ENCODE results near the gene PBX1. TPM values are rescaled to one million over a fixed set of nuclear protein-coding genes. Genes with fewer than 3 reads are reported as not detected.

PBX1 gene
- total RNA-seq, 1 experiment from 2014 or later = 9.8 TPM

DNA sequence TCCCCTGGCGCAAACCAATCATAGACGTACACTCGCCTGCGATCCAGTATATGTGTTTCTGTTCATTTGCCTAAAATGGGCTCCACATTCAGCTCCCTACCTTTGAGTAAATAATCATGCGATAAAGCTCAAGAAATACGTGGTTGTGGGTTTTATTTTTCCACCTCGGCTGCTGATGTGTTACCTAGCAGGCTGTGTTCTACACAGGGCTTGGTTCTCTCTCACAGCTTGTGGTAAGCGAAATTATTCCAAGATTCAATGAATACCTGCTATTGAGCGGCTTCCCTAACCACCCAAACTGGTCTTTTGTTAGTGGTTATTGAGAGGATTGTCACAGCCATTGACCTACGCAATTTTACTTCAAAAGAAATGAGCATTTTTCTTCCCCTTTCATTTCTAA lies 180.2 kb downstream of the PBX1 start:
- Histone ChIP-seq H3F3A (ENCODE audit: low read length, unreplicated experiment) (peaks cover 5% of the 10 kb centered on the region), H3K4me2 (ENCODE audit: low read length) (no peak overlapping the region), H3K4me1 (ENCODE audit: insufficient read depth, low read length) (peaks cover 25% of the 10 kb centered on the region), H4K20me1 (ENCODE audit: low read length) (no peaks in the 10 kb centered on the region), H3K9me2 (replicated peaks; ENCODE audit: low read length) (no peaks in the 10 kb centered on the region), H3K27me3 (ENCODE audit: low read length) (no peaks in the 10 kb centered on the region), H3K4me3 (ENCODE audit: low read length) (no peak overlapping the region), H3K36me3 (ENCODE audit: low read depth, low read length) (no peaks in the 10 kb centered on the region), H3K9ac (ENCODE audit: low read length) (no peak overlapping the region), H2AFZ (ENCODE audit: low read length) (no peak overlapping the region), H3K9me3 (ENCODE audit: low read length) (no peaks in the 10 kb centered on the region), H3K79me2 (ENCODE audit: low read length) (no peaks in the 10 kb centered on the region), H3K27ac (ENCODE audit: low read length) (no peak overlapping the region)
- intact Hi-C loops (cut with micrococcal nuclease) = loop anchor here (10.0 kb wide), 1 partner anchor 64 kb away; no protein-coding TSS in a partner anchor
- ChIA-PET CTCF (no interaction called here), POLR2A (ENCODE audit: unreplicated experiment) (no interaction called here)
- ATAC-seq = no peak
- TF ChIP-seq CTCF (conservative IDR thresholded peaks at IDR 0.05; ENCODE audit: low read depth, low read length) (no peak), EZH2phosphoT487 (IDR thresholded peaks at IDR 0.05; ENCODE audit: borderline replicate concordance, low read length) (no peak), EZH2 (IDR thresholded peaks at IDR 0.05; ENCODE audit: low read length, unreplicated experiment) (no peak)
- no peak for DNase-seq
- BruUV-seq (replicated peaks) = no TSS peak

DNA sequence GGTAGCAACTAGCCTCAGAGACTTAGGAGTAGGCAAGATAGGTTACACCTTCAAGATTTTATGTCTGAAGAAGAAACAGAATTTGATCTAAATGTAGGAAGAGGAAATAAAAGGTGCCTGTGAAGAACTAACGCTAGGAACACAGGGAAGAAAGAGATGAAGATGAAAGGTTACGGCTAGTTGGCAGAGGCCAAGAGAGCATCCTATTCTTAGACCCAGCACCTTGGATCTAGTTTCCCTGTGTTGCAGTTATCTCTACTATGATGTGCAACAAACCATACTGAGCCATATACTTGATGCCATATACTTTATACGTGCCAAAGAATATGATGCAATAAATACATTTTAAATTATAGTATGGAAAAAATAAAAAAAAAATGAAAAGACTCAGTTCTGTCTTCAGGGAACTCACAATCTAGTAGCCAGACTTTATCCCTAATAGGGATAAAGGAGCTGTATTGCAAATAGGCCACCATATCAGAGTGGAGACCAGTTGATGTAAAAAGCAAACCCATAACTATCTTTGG lies 181.1 kb downstream of the PBX1 start:
- Histone ChIP-seq H3K27ac (ENCODE audit: low read length) (no peak overlapping the region), H3F3A (ENCODE audit: low read length, unreplicated experiment) (peaks cover 5% of the 10 kb centered on the region)
- POLR2A ChIA-PET (ENCODE audit: unreplicated experiment) = no interaction called here

More for the DNA sequence above, 181.1 kb downstream of the PBX1 start:
- intact Hi-C loops (cut with micrococcal nuclease) = loop anchor here (10.0 kb wide), 1 partner anchor 65 kb away; no protein-coding TSS in a partner anchor
- Histone ChIP-seq H3K4me2 (ENCODE audit: low read length) (no peak overlapping the region), H3K9me2 (replicated peaks; ENCODE audit: low read length) (no peaks in the 10 kb centered on the region), H4K20me1 (ENCODE audit: low read length) (no peaks in the 10 kb centered on the region), H3K36me3 (ENCODE audit: low read depth, low read length) (no peaks in the 10 kb centered on the region), H3K4me1 (ENCODE audit: insufficient read depth, low read length) (peaks cover 16% of the 10 kb centered on the region), H3K9me3 (ENCODE audit: low read length) (no peaks in the 10 kb centered on the region), H3K79me2 (ENCODE audit: low read length) (no peaks in the 10 kb centered on the region), H3K9ac (ENCODE audit: low read length) (no peak overlapping the region), H3K27me3 (ENCODE audit: low read length) (no peaks in the 10 kb centered on the region), H3K4me3 (ENCODE audit: low read length) (no peak overlapping the region), H2AFZ (ENCODE audit: low read length) (no peak overlapping the region)
- DNase-seq (no peak), ATAC-seq (no peak)
- TF ChIP-seq CTCF (conservative IDR thresholded peaks at IDR 0.05; ENCODE audit: low read depth, low read length) (no peak), EZH2 (IDR thresholded peaks at IDR 0.05; ENCODE audit: low read length, unreplicated experiment) (no peak)
- BruUV-seq (replicated peaks) = no TSS peak
- CTCF ChIA-PET = no interaction called here
